Prostate gland (tissue), 2 donors: ENCODE measurements around the gene GLIPR2. TPM values are rescaled to one million over a fixed set of nuclear protein-coding genes. Genes with fewer than 3 reads are reported as not detected.

Experiments
- DNase-seq: peaks from one replicate; pipeline ENCODE4 v3.0.0-alpha.2; 2019; ENCODE audit warnings: low spot score
- H3K27ac ChIP-seq, 2 donors: fragments of 200-600 bp; sonication (generic); 2 replicates each; pipeline ENCODE4 v1.5.1; 2017 to 2019
- H3K27me3 ChIP-seq: fragments of 200-600 bp; sonication (generic); replicated peaks from 2 replicates; pipeline ENCODE4 v1.5.1; 2019; ENCODE audit not compliant: insufficient read depth
- H3K36me3 ChIP-seq, 2 donors: fragments of 200-600 bp; sonication (generic); 1 replicate in 1 of 2; 2 replicates in 1 of 2; pipeline versions ENCODE4 v1.5.1 to v1.8.1; 2017 to 2019
- H3K4me1 ChIP-seq: fragments of 200-600 bp; sonication (generic); replicated peaks from 2 replicates; pipeline ENCODE4 v1.5.1; 2019
- H3K4me3 ChIP-seq, 2 donors: fragments of 200-600 bp; sonication (generic); 2 replicates each; pipeline ENCODE4 v1.5.1; 2017 to 2019
- H3K9me3 ChIP-seq: fragments of 200-600 bp; sonication (generic); 2 replicates; pipeline ENCODE4 v1.5.1; 2017
- CTCF ChIP-seq, 4 experiments: fragments of 200-600 bp in 2 of 4; fragments of 450-650 bp in 2 of 4; sonication (generic) in 2 of 4; IDR thresholded peaks; 1 replicate in 3 of 4; 2 replicates in 1 of 4; pipeline ENCODE4 v1.5.1; 2016 to 2019; ENCODE audit warnings: antibody characterized with exemption in 4 of 4, mild to moderate bottlenecking in 2 of 4, moderate library complexity in 2 of 4
- POLR2A ChIP-seq: fragments of 450-650 bp; IDR thresholded peaks from one replicate; pipeline ENCODE4 v1.6.1; 2016; ENCODE audit warnings: antibody characterized with exemption, mild to moderate bottlenecking
- POLR2AphosphoS5 ChIP-seq: sonication (generic); formaldehyde crosslinking; IDR thresholded peaks from one replicate; pipeline ENCODE4 v1.6.1; 2017; ENCODE audit warnings: antibody characterized with exemption
- WGBS: methylation state at CpG from one replicate; pipeline ENCODE4 v1.1.5; 2018; 5-methylcytosine and 5-hydroxymethylcytosine counted together
- intact Hi-C: fragments of 100-400 bp; cut with DNase I; formaldehyde crosslinking; loops from one replicate; pipeline ENCODE4 v1.14.2; 2022
- total RNA-seq, 2 donors: library from RNA; depleted of rRNA; stranded (reverse); fragments of >200 nt; gene quantifications; one replicate each; pipeline ENCODE4 v1.1.0, GENCODE V29; 2016

Gene GLIPR2
- total RNA-seq, 2 donors from 2014 or later = 21.6 to 36.5 TPM

- WGBS = 92% methylated on average over 5 of the region's 5 CpGs
- Histone ChIP-seq H3K36me3 (no peaks in the 10 kb centered on the region), H3K9me3 (no peaks in the 10 kb centered on the region), H3K4me1 (peaks cover 5% of the 10 kb centered on the region), H3K27me3 (no peaks in the 10 kb centered on the region), H3K4me3 (no peak overlapping the region), H3K27ac (no peak overlapping the region)
- intact Hi-C loops = no loop called here
- DNase-seq = no peak
- no peak for TF ChIP-seq POLR2AphosphoS5
- no peak for TF ChIP-seq POLR2A
- TF ChIP-seq CTCF (IDR thresholded peaks at IDR 0.05) = no peak
Measured at GRCh38 chr9:36138901-36139300, 2.4 kb downstream of the GLIPR2 start.

DNA sequence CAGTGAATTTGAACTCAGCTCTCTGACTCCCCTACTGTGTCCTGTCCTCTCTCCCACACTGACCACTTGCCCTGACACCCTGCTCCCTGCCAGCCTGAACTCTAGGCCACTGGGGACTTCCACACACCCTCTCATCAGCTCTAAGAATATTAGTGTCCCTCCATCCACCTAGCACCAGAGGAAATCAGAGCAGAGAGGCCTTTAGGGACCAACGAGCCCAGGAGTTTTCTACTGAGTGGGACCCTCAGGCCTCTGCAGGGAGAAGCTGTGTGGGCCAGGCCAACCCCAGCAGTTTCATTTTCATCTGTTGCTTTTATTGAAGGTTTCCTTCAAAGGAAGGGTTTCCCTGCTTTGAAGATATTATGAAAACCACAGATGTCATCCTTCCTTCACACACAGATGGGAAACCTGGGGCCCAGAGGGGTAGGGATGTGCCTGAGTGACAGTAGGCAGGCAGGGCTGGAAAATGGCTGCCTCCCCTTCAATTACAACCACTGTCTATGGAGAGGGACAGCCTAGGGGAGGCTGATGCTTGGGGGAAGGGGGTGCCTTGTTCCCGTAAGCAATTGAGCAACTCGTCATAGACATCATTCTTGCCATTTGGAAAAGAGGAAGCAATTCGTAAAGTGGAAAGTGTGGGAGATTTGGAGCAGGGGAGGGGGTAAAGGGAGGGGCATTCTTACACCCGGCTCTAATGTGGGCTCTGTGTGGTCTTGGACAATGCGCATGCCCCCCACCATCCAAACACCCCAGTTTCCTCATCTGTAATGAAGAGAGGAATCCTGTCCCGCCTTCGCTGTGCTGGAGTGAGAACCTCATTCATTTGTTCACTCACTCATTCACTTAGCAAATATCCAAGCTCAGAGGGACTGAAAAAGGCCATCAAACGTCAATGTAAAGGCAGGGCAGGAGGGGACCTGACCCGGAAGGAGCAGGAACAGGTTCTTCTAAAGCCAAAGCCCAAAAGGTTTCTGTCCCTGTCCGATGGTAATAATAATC is 3.9 kb downstream of the GLIPR2 start:
- no peak for DNase-seq
- Histone ChIP-seq H3K4me1 (peaks cover 5% of the 10 kb centered on the region), H3K36me3 (no peaks in the 10 kb centered on the region), H3K9me3 (no peaks in the 10 kb centered on the region), H3K27me3 (no peaks in the 10 kb centered on the region), H3K27ac (peak overlapping the region; percentile 74 to 80), H3K4me3 (no peak overlapping the region)
- intact Hi-C loops = no loop called here
- WGBS = 63% methylated on average over 11 of the region's 11 CpGs
- TF ChIP-seq POLR2A (no peak), POLR2AphosphoS5 (no peak), CTCF (IDR thresholded peaks at IDR 0.05) (no peak)

DNA sequence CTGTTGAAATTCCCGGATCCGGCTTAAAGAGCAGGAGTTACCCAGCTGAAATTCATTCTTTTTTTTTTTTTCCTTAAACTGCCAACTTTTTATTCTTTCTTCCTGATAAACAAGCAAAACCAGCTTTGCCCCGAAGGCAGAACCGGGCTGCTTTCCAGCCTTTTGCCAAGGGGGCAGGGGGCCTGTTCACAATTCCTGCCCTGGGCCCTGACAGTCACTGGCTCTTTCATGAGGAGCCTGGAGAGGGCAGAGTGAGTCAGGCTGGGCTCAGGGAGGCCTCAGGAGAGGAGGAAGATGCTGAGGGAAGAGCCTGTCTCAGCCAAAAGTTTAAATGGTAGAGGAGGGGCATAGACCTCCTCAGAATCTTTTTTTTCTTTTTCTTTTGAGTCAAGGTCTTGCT is 4.8 kb downstream of the GLIPR2 start:
- WGBS = 14% methylated on average over 4 of the region's 4 CpGs
- Histone ChIP-seq H3K36me3 (no peaks in the 10 kb centered on the region), H3K27me3 (no peaks in the 10 kb centered on the region), H3K9me3 (no peaks in the 10 kb centered on the region), H3K27ac (peak overlapping the region; percentile 74 to 80), H3K4me3 (no peak overlapping the region), H3K4me1 (peaks cover 5% of the 10 kb centered on the region)
- TF ChIP-seq POLR2A = no peak
- TF ChIP-seq CTCF (IDR thresholded peaks at IDR 0.05) = peak in 2 of 4 experiments; percentile 37 to 51
- TF ChIP-seq POLR2AphosphoS5 = peak; percentile 31
- intact Hi-C loops = no loop called here
- peak; percentile 55 for DNase-seq

DNA sequence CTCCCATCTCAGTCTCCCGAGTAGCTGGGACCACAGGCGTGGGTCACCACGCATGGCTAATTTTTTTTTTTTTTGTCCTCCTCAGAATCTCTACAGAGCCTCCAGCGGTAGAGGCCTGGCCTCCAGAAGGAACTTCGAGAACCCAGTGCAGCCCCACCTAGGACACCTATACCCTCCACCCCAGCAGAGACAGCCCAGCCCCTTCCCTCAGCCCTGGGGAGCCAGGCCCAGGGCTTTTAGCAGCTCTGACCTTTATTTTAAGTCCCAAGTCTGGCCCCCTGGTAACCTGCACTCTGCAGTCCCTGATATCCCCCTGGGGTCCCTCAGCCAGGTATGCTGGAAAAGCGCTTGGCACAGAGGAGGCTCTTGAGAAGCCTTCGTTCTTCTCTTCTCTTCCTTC is 5.2 kb downstream of the GLIPR2 start:
- Histone ChIP-seq H3K27ac (peak overlapping the region; percentile 74 to 80), H3K36me3 (no peaks in the 10 kb centered on the region), H3K27me3 (no peaks in the 10 kb centered on the region), H3K4me3 (no peak overlapping the region), H3K4me1 (peaks cover 5% of the 10 kb centered on the region), H3K9me3 (no peaks in the 10 kb centered on the region)
- TF ChIP-seq POLR2AphosphoS5 (no peak), POLR2A (no peak)
- WGBS = 79% methylated on average over 7 of the region's 7 CpGs
- DNase-seq = no peak
- intact Hi-C loops = loop anchor here (2.0 kb wide), 2 partner anchors 21 to 49 kb away; partner anchors contain the start of gene CLTA

- Histone ChIP-seq H3K36me3 (no peaks in the 10 kb centered on the region), H3K4me3 (no peak overlapping the region), H3K27ac (peak overlapping the region; percentile 74 to 80), H3K4me1 (peaks cover 5% of the 10 kb centered on the region), H3K27me3 (no peaks in the 10 kb centered on the region), H3K9me3 (no peaks in the 10 kb centered on the region)
- intact Hi-C loops = loop anchor here (2.0 kb wide), 2 partner anchors 20 to 48 kb away; partner anchors contain the start of gene CLTA
- TF ChIP-seq CTCF (IDR thresholded peaks at IDR 0.05) (no peak), POLR2A (no peak), POLR2AphosphoS5 (no peak)
- no peak for DNase-seq
- 43% methylated on average over 12 of the region's 12 CpGs for WGBS
Measured at GRCh38 chr9:36142510-36143244, 6.1 kb downstream of the GLIPR2 start.
